GM12891 (cell line): ENCODE data around the gene AMDHD2.
A peak's percentile ranks its signal among the peaks of the same experiment; 100 is the strongest.

Experiments
- DNase-seq: peaks from one replicate; pipeline ENCODE4 v3.0.0; 2011; ENCODE audit warnings: low spot score; ENCODE audit not compliant: insufficient read length
- FAIRE-seq: peaks from 2 replicates; lab custom pipeline; 2011; peaks lifted over from hg19 to GRCh38; lab: Jason Lieb, UNC
- PAX5 ChIP-seq: IDR thresholded peaks from 2 replicates; pipeline ENCODE4 v1.6.1; 2011; ENCODE audit warnings: low read length, moderate library complexity, mild to moderate bottlenecking; ENCODE audit not compliant: insufficient read depth, severe bottlenecking
- POLR2A ChIP-seq: IDR thresholded peaks from 2 replicates; pipeline ENCODE4 v1.6.1; 2011; ENCODE audit warnings: low read depth, low read length, control low read depth
- POLR2AphosphoS5 ChIP-seq: IDR thresholded peaks from 2 replicates; pipeline ENCODE4 v1.6.1; 2011; ENCODE audit warnings: low read depth, low read length, control low read depth
- POU2F2 ChIP-seq: IDR thresholded peaks from 2 replicates; pipeline ENCODE4 v1.6.1; 2011; ENCODE audit warnings: low read depth, mild to moderate bottlenecking, control low read depth, low read length, moderate library complexity
- SPI1 ChIP-seq: IDR thresholded peaks from 2 replicates; pipeline ENCODE4 v1.6.1; 2011; ENCODE audit warnings: low read depth, low read length, control low read depth
- TAF1 ChIP-seq: IDR thresholded peaks from 2 replicates; pipeline ENCODE4 v1.6.1; 2011; ENCODE audit warnings: low read depth, low read length, control low read depth

The AMDHD2 gene

GRCh38 chr16:2498531-2499253 is 21.5 kb upstream of the AMDHD2 start:
- DNase-seq, result no peak
- FAIRE-seq, result no peak
- TF ChIP-seq POLR2AphosphoS5, result no peak
- TF ChIP-seq POU2F2, result no peak
- no peak for TF ChIP-seq TAF1
- no peak for TF ChIP-seq POLR2A
- no peak for TF ChIP-seq SPI1
- no peak for TF ChIP-seq PAX5

- FAIRE-seq (no peak), DNase-seq (no peak)
- TF ChIP-seq POU2F2 (no peak), PAX5 (no peak), POLR2A (no peak), POLR2AphosphoS5 (no peak), SPI1 (no peak), TAF1 (no peak)
These were observed 20.7 kb upstream of the AMDHD2 start for GRCh38 chr16:2499454-2499853.

GRCh38 chr16:2499890-2500429 is 20.2 kb upstream of the AMDHD2 start:
- DNase-seq, result no peak
- no peak for FAIRE-seq
- TF ChIP-seq POLR2A (no peak), POU2F2 (no peak), SPI1 (no peak), TAF1 (no peak), PAX5 (no peak), POLR2AphosphoS5 (no peak)

GRCh38 chr16:2500430-2500917 is 19.7 kb upstream of the AMDHD2 start:
- DNase-seq, result no peak
- no peak for TF ChIP-seq TAF1
- TF ChIP-seq SPI1, result no peak
- TF ChIP-seq POU2F2, result no peak
- no peak for TF ChIP-seq POLR2A

GRCh38 chr16:2500918-2501750 is 19.0 kb upstream of the AMDHD2 start:
- no peak for TF ChIP-seq POU2F2
- TF ChIP-seq PAX5, result no peak
- no peak for TF ChIP-seq POLR2A
- no peak for TF ChIP-seq POLR2AphosphoS5
- no peak for TF ChIP-seq SPI1
- peak; percentile 90 for FAIRE-seq
- peak; percentile 96 for DNase-seq

More at GRCh38 chr16:2500430-2500917, 19.7 kb upstream of the AMDHD2 start:
- FAIRE-seq, result no peak

- TF ChIP-seq TAF1 (no peak), PAX5 (no peak), SPI1 (no peak)
- FAIRE-seq (no peak), DNase-seq (no peak)
These were observed 17.9 kb upstream of the AMDHD2 start for GRCh38 chr16:2501946-2502895.

- TF ChIP-seq POLR2A (no peak), POU2F2 (no peak), PAX5 (no peak), TAF1 (no peak), POLR2AphosphoS5 (no peak), SPI1 (no peak)
- DNase-seq (no peak), FAIRE-seq (no peak)
These were observed 14.5 kb upstream of the AMDHD2 start for GRCh38 chr16:2505695-2506094.

- DNase-seq, result peak; percentile 71
- FAIRE-seq, result no peak
These were observed 13.0 kb upstream of the AMDHD2 start for GRCh38 chr16:2507052-2507659.

GRCh38 chr16:2507665-2508064 is 12.5 kb upstream of the AMDHD2 start:
- FAIRE-seq (peak; percentile 90), DNase-seq (no peak)
- TF ChIP-seq POU2F2 (no peak), POLR2A (no peak), POLR2AphosphoS5 (no peak), PAX5 (no peak), TAF1 (no peak), SPI1 (no peak)

More at GRCh38 chr16:2507052-2507659, 13.0 kb upstream of the AMDHD2 start:
- TF ChIP-seq TAF1, result no peak
- peak; percentile 69 for TF ChIP-seq SPI1
